Ovary (tissue), 9 donors: ENCODE measurements around the gene VEPH1. TPM values are rescaled to one million over a fixed set of nuclear protein-coding genes. Genes with fewer than 3 reads are reported as not detected.

Source experiments
- DNase-seq, 5 donors: peaks; one replicate each; pipeline ENCODE4 v3.0.0-alpha.2; 2019 to 2020
- H3K27ac ChIP-seq, 2 donors: fragments of 200-600 bp; one replicate each; pipeline versions ENCODE4 v1.5.1 to v1.8.0; 2019 to 2022
- H3K27me3 ChIP-seq: fragments of 200-600 bp; one replicate; pipeline ENCODE4 v1.8.0; 2022
- H3K36me3 ChIP-seq: fragments of 200-600 bp; sonication (generic); one replicate; pipeline ENCODE4 v1.5.1; 2019
- H3K4me1 ChIP-seq: one replicate; pipeline ENCODE4 v1.8.1; 2013; ENCODE audit warnings: mild to moderate bottlenecking, moderate library complexity; ENCODE audit not compliant: insufficient read depth
- H3K4me3 ChIP-seq: fragments of 200-600 bp; sonication (generic); one replicate; pipeline ENCODE4 v1.5.1; 2017
- H3K9me3 ChIP-seq, 2 donors: fragments of 200-600 bp in 1 of 2; sonication (generic) in 1 of 2; one replicate each; pipeline versions ENCODE4 v1.5.1 to v1.8.1; 2013 to 2019; ENCODE audit warnings: mild to moderate bottlenecking in 1 of 2, moderate library complexity in 1 of 2
- CTCF ChIP-seq, 3 donors: fragments of 450-650 bp in 2 of 3; fragments of 200-600 bp in 1 of 3; IDR thresholded peaks; one replicate each; pipeline versions ENCODE4 v1.5.1 to v1.8.0; 2016 to 2022; ENCODE audit warnings: antibody characterized with exemption in 3 of 3, mild to moderate bottlenecking in 1 of 3
- EP300 ChIP-seq: sonication (generic); formaldehyde crosslinking; IDR thresholded peaks from one replicate; pipeline ENCODE4 v1.6.1; 2017; ENCODE audit warnings: antibody characterized with exemption
- POLR2A ChIP-seq: fragments of 450-650 bp; IDR thresholded peaks from one replicate; pipeline ENCODE4 v1.6.1; 2017; ENCODE audit warnings: antibody characterized with exemption, mild to moderate bottlenecking, moderate library complexity
- WGBS, 3 donors: extraction: QIAGEN DNeasy Blood & Tissue Kit in 1 of 3; methylation state at CpG; one replicate each; pipeline versions ENCODE4 v1.1.5 to v1.1.7; 2013 to 2017; 5-methylcytosine and 5-hydroxymethylcytosine counted together
- intact Hi-C, 4 donors: fragments of 100-400 bp; cut with DNase I; formaldehyde crosslinking; loops; one replicate each; pipeline versions ENCODE4 v1.11.0 to v1.15.1; 2022 to 2023
- polyA plus RNA-seq, 2 donors: library from polyadenylated mRNA; stranded (reverse); fragments of 200-250 nt in 1 of 2; fragments of 350-450 nt in 1 of 2; fragmentation: Illumina TruSeq in 1 of 2; extraction: RNeasy Lipid Tissue Mini Kit (QIAGEN cat#74804) in 1 of 2; gene quantifications; one replicate each; pipeline ENCODE4 v1.2.3, GENCODE V29; 2013 to 2014
- total RNA-seq, 7 donors: library from RNA; depleted of rRNA in 2 of 7; stranded (reverse); fragments of >200 nt in 2 of 7; fragmentation: NEBNext Ultra II Directional in 3 of 7; extraction: Animal tissue kit (Norgen Biotek cat#: 25700) in 3 of 7; gene quantifications; one replicate each; pipeline versions ENCODE4 v1.1.0 to v1.2.4, GENCODE V29; 2016 to 2023
- donor health status: DM: no; HTN: no; CAD: no; lungs with moderate emphysema.
- donor health status: DM: no; HTN: no; CAD: no.
- donor health status: Bipolar disorder and iron deficiency.
- donor health status: DM: yes; HTN: yes; CAD: no.
- donor health status: DM: no; HTN: no; CAD: no.
- donor health status: DM: yes; HTN: yes; CAD: no.

Gene VEPH1
- total and polyA plus RNA-seq, 9 donors, result 0.23 to 4.6 (median 1.3) TPM; not detected in 1

GRCh38 chr3:157276801-157277200 lies 226.4 kb downstream of the VEPH1 start:
- no peak for DNase-seq
- no peaks in the 10 kb centered on the region for H3K4me1 ChIP-seq
- no peaks in the 10 kb centered on the region for H3K27me3 ChIP-seq
- no peaks in the 10 kb centered on the region for H3K36me3 ChIP-seq
- H3K27ac ChIP-seq, result no peak overlapping the region
- WGBS, 3 donors, result 70 to 86% (median 84%) methylated on average over 3 of the region's 3 CpGs
- no peak for TF ChIP-seq CTCF (IDR thresholded peaks at IDR 0.05)
- TF ChIP-seq EP300, result no peak
- no peak for TF ChIP-seq POLR2A
- no peak overlapping the region for H3K4me3 ChIP-seq
- H3K9me3 ChIP-seq, result no peaks in the 10 kb centered on the region
- intact Hi-C loops, result no loop called here

DNA sequence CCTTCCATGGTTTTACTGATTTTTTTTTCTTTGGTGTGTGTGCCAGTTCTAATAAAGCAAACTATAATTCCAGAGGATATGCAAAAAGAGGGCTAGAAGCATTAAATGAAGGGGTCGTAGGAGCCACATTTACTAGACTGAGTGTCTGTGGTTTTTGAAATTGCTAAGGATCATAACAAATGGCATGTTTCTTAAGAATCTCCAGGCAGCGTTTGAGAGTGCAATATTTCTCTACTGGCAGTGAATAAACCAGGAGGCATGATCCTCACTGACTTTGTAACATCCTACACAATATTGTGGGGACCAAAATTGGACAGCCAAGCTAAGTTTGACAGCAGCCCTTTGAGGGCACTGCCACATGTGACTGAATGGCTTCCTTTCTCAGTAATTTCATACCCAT lies 227.4 kb downstream of the VEPH1 start:
- TF ChIP-seq EP300 (no peak), CTCF (IDR thresholded peaks at IDR 0.05) (no peak), POLR2A (no peak)
- Histone ChIP-seq H3K36me3 (no peaks in the 10 kb centered on the region), H3K9me3 (no peaks in the 10 kb centered on the region), H3K27ac (no peak overlapping the region), H3K27me3 (no peaks in the 10 kb centered on the region), H3K4me1 (no peaks in the 10 kb centered on the region), H3K4me3 (no peak overlapping the region)
- intact Hi-C loops, result no loop called here
- no peak for DNase-seq
- 43 to 50% (median 49%) methylated on average over 2 of the region's 2 CpGs for WGBS, 3 donors

DNA sequence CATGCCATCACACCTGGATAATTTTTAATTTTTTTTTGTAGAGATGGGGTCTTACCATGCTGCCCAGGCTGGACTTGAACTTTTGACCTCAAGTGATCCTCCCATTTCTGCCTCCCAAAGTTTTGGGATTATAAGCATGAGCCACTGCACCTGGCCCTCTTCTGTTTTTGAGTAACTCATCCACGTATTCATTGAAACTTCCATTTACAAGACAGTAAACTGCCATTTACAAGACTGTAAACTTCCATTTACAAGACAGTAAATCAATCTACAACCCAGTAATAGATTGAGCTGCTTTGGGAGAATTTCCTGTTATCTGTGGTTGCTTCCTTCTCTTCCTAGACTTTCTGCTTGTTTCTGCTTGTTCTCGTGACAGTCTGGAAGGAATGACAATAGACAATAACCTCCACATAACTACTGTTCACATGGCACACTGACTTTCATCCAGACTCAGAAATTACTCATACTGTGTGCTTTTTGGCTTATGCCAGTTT lies 228.5 kb downstream of the VEPH1 start:
- Histone ChIP-seq H3K27ac (no peak overlapping the region), H3K4me1 (no peaks in the 10 kb centered on the region), H3K4me3 (no peak overlapping the region), H3K9me3 (no peaks in the 10 kb centered on the region), H3K27me3 (no peaks in the 10 kb centered on the region), H3K36me3 (no peaks in the 10 kb centered on the region)
- no peak for TF ChIP-seq CTCF (IDR thresholded peaks at IDR 0.05)
- TF ChIP-seq EP300, result no peak
- TF ChIP-seq POLR2A, result no peak
- 52 to 60% (median 58%) methylated on average over 2 of the region's 2 CpGs for WGBS, 3 donors
- no peak for DNase-seq
- intact Hi-C loops, result no loop called here

- WGBS, 3 donors, result 78 to 84% (median 80%) methylated on average over 8 of the region's 8 CpGs
These were observed 231.8 kb downstream of the VEPH1 start for GRCh38 chr3:157271283-157271882.

More at GRCh38 chr3:157271283-157271882, 231.8 kb downstream of the VEPH1 start:
- Histone ChIP-seq H3K27me3 (no peaks in the 10 kb centered on the region), H3K4me3 (no peak overlapping the region), H3K36me3 (no peaks in the 10 kb centered on the region), H3K27ac (no peak overlapping the region), H3K4me1 (no peaks in the 10 kb centered on the region), H3K9me3 (no peaks in the 10 kb centered on the region)
- no peak for DNase-seq
- no peak for TF ChIP-seq POLR2A
- no peak for TF ChIP-seq EP300
- TF ChIP-seq CTCF (IDR thresholded peaks at IDR 0.05), result no peak
- intact Hi-C loops, result no loop called here
